Rectal smooth muscle tissue (tissue), 1 donor: ENCODE results near the gene PIK3R4.

Experiments
- H3K27ac ChIP-seq: one replicate; pipeline ENCODE4 v1.7.0; 2013; ENCODE audit warnings: low read depth, low read length, inconsistent platforms
- H3K27me3 ChIP-seq: one replicate; pipeline ENCODE4 v1.7.0; 2013; ENCODE audit warnings: low read length; ENCODE audit not compliant: control insufficient read depth, insufficient read depth
- H3K36me3 ChIP-seq: one replicate; pipeline ENCODE4 v1.7.0; 2013; ENCODE audit warnings: low read length; ENCODE audit not compliant: control insufficient read depth, insufficient read depth
- H3K4me1 ChIP-seq: one replicate; pipeline ENCODE4 v1.7.0; 2013; ENCODE audit warnings: low read length; ENCODE audit not compliant: control insufficient read depth, insufficient read depth
- H3K4me3 ChIP-seq: one replicate; pipeline ENCODE4 v1.7.0; 2013; ENCODE audit warnings: low read length
- H3K9ac ChIP-seq: one replicate; pipeline ENCODE4 v1.7.0; 2013; ENCODE audit warnings: low read length

The PIK3R4 gene

DNA sequence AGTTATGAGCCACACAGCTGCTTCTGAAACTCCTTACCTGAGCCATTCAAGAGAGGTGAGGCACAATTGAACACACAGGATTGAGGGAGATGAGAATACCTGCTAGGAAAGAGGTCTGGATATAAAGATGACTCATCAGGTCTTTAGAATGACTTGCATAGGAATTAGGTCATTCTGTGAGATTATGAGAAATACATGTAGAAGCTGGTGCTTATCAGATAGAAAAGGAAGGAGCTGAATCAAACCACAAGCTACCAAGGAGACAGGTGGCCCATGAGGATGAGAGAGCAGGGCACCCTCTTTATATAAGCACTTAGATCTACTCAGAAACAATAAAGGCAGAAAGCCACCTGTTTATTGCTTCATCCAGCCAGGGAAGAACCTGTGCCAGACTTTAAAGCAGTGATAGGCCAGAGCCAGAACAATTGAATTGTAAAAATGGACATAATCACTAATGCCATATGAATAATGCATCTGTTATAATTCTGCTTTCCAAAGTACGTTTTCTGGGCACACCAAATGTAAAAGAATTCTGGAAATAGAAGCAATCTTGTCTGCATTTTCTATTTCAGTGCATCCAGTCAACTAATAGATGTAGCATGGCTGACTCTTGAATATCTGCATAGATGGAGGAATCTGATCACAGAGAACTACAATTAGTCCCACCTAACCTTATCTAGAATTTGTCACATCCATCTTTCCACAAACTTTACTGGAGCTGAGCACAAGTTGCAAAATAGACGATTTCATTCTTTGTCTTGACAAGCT lies 74.9 kb downstream of the PIK3R4 start:
- peaks cover 4% of the 10 kb centered on the region for H3K36me3 ChIP-seq
- no peak overlapping the region for H3K27ac ChIP-seq

DNA sequence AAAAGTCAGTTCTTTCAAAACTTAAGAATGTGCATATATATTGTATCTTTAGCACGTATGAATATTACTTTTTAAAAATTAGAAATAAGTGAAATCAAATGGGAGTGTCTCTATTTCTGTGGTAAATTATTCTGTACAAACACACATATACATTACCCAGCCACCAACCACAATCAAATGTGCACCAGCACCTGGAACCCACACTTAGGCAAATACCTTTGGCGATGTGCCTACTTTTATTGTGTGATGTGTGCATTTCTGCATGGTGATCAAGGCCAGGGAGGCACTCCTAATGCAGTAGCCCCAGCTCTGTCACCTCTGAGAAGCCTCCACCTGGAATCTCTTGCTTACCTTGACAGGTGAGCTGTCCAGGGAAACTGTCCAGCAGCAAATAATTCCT lies 76.9 kb downstream of the PIK3R4 start:
- H3K9ac ChIP-seq = no peak overlapping the region
- no peak overlapping the region for H3K27ac ChIP-seq
- H3K27me3 ChIP-seq = no peaks in the 10 kb centered on the region
- peaks cover 4% of the 10 kb centered on the region for H3K36me3 ChIP-seq
- H3K4me3 ChIP-seq = no peak overlapping the region
- no peaks in the 10 kb centered on the region for H3K4me1 ChIP-seq

More for the DNA sequence above, 74.9 kb downstream of the PIK3R4 start:
- H3K4me1 ChIP-seq = no peaks in the 10 kb centered on the region
- no peak overlapping the region for H3K4me3 ChIP-seq
- no peaks in the 10 kb centered on the region for H3K27me3 ChIP-seq
- H3K9ac ChIP-seq = no peak overlapping the region

DNA sequence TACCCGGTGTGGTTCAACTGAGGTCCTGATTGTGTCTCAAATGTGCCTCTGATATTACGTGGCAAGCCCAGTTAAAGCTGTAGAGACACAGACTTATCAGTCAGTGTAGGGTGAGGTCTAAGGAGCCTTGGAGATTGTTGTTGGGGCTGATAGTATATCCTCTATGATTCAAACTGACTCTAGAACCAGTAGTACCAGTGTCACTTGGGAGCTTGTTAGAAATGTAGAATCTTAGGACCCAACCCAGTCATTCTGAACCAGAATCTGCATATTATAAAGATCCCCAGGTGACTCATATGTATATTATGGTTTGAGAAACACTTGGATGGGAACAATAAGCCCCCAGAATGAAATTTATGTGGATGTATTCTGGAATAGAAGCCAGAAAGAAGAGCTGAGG lies 83.5 kb downstream of the PIK3R4 start:
- no peak overlapping the region for H3K9ac ChIP-seq
- H3K27ac ChIP-seq = no peak overlapping the region

DNA sequence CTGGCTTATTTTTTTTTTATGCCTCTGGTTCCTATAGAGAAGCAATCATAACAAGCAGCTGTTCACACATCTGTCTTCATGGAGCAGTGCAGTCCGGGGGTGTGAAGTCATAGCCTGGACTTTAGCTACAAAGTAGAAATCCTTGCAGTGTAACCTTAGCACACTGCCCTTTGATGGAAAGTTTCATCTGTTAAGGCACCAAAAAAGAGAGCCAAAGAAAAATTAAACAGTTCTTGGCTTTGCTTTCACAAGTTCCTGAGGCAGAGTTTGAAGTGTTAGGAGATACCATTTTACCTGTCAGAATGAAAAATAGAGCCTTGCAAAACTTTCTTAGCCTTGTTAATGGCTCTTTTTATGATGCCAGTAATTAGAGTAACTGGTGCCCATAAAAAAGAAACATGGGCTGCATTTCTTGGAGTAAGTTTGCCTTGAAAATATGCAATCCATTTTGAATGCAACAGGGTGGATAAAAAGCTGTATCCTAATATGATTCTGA lies 84.1 kb downstream of the PIK3R4 start:
- Histone ChIP-seq H3K36me3 (no peaks in the 10 kb centered on the region), H3K4me1 (peaks cover 5% of the 10 kb centered on the region), H3K27ac (peak overlapping the region; percentile 32), H3K27me3 (no peaks in the 10 kb centered on the region), H3K9ac (no peak overlapping the region), H3K4me3 (no peak overlapping the region)

More for the DNA sequence above, 83.5 kb downstream of the PIK3R4 start:
- Histone ChIP-seq H3K27me3 (no peaks in the 10 kb centered on the region), H3K36me3 (no peaks in the 10 kb centered on the region), H3K4me3 (no peak overlapping the region), H3K4me1 (peaks cover 5% of the 10 kb centered on the region)

DNA sequence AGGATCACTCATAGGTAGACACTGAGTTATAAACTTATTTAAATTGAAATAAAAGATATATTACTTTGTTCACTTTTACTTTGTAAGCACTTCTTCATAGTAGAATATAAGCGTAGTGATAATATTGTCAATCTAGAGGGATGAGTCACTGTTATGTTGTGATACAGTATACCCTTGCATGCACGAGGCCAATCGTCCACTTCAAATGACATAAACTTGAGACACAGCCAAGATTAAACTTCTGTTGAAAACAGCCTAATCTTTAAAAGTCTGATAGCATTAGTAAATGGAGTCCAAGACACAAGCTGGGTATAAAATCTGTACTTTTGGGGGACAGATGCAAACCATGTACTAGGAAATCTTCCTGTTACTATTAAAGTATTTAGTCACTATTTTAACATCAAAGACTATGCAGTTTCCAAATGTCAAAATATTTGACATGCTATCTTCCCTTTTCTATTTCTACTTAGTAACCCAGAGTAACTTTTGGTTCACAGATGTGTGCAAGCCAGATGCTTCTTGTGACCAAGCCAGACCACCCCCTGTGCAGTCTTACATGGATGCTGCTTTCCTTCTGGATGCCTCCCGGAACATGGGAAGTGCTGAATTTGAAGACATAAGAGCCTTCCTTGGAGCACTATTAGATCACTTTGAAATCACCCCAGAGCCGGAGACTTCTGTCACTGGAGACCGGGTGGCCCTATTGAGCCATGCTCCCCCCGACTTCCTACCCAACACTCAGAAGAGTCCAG lies 85.3 kb downstream of the PIK3R4 start:
- no peaks in the 10 kb centered on the region for H3K27me3 ChIP-seq
- peaks cover 5% of the 10 kb centered on the region for H3K4me1 ChIP-seq
- H3K27ac ChIP-seq = no peak overlapping the region
- no peaks in the 10 kb centered on the region for H3K36me3 ChIP-seq
- H3K9ac ChIP-seq = no peak overlapping the region
- H3K4me3 ChIP-seq = no peak overlapping the region

DNA sequence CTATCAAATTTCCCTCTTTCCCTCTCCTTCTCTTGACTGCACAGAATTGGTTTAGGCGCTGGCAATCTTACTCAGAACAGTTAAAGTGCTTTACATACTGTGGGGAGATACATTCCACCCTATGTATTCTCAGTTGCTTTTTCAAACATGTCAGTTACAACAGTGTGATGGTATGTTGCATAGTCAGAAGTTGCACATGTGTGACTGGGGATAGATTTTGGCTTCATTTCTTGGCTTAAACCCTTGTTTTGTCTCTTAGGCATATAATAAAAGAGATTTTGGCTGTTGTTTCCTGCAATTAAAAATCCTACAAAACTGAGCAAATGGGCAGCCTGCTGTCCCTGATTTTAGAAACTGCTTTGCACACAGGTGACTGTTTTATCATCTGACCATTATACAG lies 86.7 kb downstream of the PIK3R4 start:
- H3K4me3 ChIP-seq = no peak overlapping the region
- no peaks in the 10 kb centered on the region for H3K27me3 ChIP-seq
- H3K27ac ChIP-seq = no peak overlapping the region
- no peak overlapping the region for H3K9ac ChIP-seq
- no peaks in the 10 kb centered on the region for H3K36me3 ChIP-seq
- H3K4me1 ChIP-seq = peaks cover 5% of the 10 kb centered on the region

DNA sequence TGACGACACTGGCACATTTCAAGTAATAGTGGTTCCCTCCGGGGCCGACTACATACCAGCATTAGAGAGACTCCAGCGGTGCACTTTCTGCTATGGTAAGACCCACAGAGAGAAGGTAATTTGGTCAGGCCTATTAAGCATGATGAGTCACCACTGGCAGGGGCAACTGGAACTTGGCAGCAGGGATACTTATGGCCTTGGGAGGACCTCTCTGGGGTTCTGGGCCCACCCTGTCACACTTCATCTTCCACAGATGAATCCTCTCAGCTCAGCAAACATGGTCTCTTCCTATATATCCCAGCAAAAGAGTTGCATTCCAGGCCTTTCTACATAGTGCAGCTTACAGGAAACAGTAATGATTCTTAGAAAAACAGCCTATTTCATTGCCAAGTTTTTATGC lies 88.0 kb downstream of the PIK3R4 start:
- H3K9ac ChIP-seq = no peak overlapping the region
- no peaks in the 10 kb centered on the region for H3K36me3 ChIP-seq
- no peaks in the 10 kb centered on the region for H3K27me3 ChIP-seq
- no peak overlapping the region for H3K4me3 ChIP-seq
- peaks cover 5% of the 10 kb centered on the region for H3K4me1 ChIP-seq
- H3K27ac ChIP-seq = no peak overlapping the region

DNA sequence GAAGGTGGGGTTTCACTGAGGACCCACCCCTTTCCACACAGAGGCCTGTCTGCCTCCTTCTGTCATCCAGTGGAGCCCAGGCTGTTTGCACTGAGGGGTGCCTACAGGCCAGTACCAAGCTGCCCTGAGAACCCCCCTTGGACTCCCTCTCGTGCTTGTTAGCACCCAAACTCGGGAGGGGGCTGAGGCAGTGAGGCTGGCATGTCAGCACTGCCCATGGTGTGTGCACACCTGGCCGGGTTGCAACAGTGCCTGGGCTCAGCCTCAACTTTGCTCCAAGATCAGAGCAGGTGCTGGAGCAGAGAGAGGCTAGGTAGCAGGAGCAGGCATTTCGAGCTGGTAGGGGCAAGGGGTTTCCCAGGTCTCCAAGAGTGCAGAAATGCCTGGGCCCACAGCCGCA lies 90.0 kb downstream of the PIK3R4 start:
- Histone ChIP-seq H3K27ac (no peak overlapping the region), H3K9ac (no peak overlapping the region), H3K4me3 (no peak overlapping the region), H3K27me3 (no peaks in the 10 kb centered on the region), H3K4me1 (peaks cover 4% of the 10 kb centered on the region), H3K36me3 (no peaks in the 10 kb centered on the region)

DNA sequence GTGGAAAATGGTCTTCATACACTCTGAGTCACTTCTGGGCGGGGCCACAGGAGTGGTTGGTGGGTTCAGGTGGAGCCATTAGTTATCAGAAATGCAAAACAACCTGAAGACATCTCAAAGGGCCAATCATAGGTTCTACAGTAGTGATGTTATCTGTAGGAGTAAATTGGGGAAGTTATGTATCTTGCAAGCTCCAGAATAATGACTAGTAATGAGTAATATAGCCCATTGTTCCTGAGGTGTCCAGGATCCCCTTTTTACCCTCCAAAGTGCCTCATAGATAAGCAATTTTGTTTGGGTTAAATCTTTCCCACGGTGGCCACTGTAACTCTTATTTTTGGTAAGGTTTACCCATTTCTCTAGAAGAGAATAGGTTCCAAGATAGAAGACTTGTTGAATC lies 91.7 kb downstream of the PIK3R4 start:
- Histone ChIP-seq H3K36me3 (no peaks in the 10 kb centered on the region), H3K9ac (no peak overlapping the region), H3K4me3 (no peak overlapping the region), H3K4me1 (no peaks in the 10 kb centered on the region), H3K27ac (no peak overlapping the region), H3K27me3 (no peaks in the 10 kb centered on the region)

DNA sequence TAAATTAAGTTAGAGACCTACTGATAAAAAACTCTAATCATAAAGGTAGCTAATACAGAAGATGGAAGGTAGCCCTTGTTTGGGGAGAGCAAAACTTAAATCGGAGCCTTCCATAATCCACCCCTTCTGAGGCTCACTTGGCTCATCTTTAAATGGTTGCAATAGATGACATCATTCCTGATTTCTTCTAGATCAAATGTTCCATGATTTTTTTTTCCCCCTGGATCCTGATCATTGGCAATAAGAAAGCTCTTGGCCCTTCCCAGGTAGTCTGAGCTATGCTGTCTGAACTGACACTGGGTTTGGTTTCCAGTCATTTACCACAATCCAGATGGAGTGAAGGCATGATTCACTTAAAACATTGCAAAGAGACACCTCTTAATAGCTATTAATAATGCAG lies 92.5 kb downstream of the PIK3R4 start:
- no peaks in the 10 kb centered on the region for H3K27me3 ChIP-seq
- H3K9ac ChIP-seq = no peak overlapping the region
- H3K36me3 ChIP-seq = no peaks in the 10 kb centered on the region
- no peak overlapping the region for H3K4me3 ChIP-seq
- H3K27ac ChIP-seq = no peak overlapping the region
- no peaks in the 10 kb centered on the region for H3K4me1 ChIP-seq

DNA sequence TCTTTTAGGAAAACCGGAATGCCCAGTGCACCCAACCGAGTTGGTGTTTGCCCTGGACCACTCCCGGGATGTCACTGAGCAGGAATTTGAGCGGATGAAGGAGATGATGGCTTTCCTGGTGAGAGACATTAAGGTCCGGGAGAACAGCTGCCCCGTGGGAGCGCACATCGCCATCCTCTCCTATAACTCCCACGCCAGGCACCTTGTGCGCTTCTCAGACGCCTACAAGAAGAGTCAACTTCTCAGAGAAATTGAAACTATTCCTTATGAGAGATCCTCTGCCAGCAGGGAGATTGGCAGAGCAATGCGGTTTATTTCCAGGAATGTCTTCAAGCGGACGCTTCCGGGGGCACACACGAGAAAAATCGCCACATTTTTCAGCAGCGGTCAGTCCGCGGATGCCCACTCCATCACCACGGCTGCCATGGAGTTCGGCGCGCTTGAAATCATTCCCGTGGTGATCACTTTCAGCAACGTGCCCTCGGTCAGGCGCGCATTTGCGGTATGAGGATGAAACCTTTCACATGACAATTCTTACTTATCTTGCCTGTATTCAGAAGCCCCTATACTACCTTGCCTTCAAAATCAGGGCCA lies 97.5 kb downstream of the PIK3R4 start:
- Histone ChIP-seq H3K36me3 (no peaks in the 10 kb centered on the region), H3K27me3 (no peaks in the 10 kb centered on the region), H3K9ac (no peak overlapping the region), H3K27ac (no peak overlapping the region), H3K4me1 (no peaks in the 10 kb centered on the region), H3K4me3 (no peak overlapping the region)

DNA sequence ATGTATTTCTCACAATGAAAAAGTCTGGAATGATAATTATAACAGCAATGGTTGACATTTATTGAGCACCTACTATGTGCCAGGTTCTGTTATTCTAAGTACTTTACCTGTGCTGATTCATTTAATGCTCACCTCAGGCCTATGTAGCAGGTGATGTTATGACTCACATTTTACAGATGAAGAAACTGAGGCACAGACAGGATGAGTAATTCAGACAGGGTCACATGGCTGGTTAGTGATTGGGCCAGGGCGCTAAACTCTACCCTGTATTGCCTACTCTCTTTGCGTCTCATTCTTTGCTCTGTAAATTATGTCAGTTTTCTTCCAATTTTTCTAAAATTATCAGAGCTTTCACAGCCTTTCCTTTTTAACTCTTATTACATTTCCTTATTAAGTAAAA lies 98.3 kb downstream of the PIK3R4 start:
- Histone ChIP-seq H3K4me1 (no peaks in the 10 kb centered on the region), H3K27ac (no peak overlapping the region), H3K4me3 (no peak overlapping the region), H3K27me3 (no peaks in the 10 kb centered on the region), H3K36me3 (no peaks in the 10 kb centered on the region), H3K9ac (no peak overlapping the region)
